ENCODE data around the gene ABTB1. TPM values are rescaled to one million over a fixed set of nuclear protein-coding genes. Genes with fewer than 3 reads are reported as not detected.

Gene ABTB1
- total RNA-seq, 2 donors from 2014 or later, result 27.7 to 28.9 TPM

- intact Hi-C loops (cut with DNase I), result no loop called here
- DNase-seq (ENCODE audit: low spot score), result peak; percentile 36
Observed at GRCh38 chr3:127711021-127711695, 38.4 kb downstream of the ABTB1 start.

- peak; percentile 70 for DNase-seq (ENCODE audit: low spot score)
- intact Hi-C loops (cut with DNase I), result no loop called here
Observed at GRCh38 chr3:127711896-127712295, 39.1 kb downstream of the ABTB1 start.

GRCh38 chr3:127712461-127712860 lies 39.7 kb downstream of the ABTB1 start:
- DNase-seq (ENCODE audit: low spot score), result peak; percentile 61
- intact Hi-C loops (cut with DNase I), result no loop called here

GRCh38 chr3:127712881-127713771 lies 40.4 kb downstream of the ABTB1 start:
- peak; percentile 50 for DNase-seq (ENCODE audit: low spot score)
- intact Hi-C loops (cut with DNase I), result no loop called here

GRCh38 chr3:127714125-127714571 lies 41.4 kb downstream of the ABTB1 start:
- intact Hi-C loops (cut with DNase I), result no loop called here
- peak; percentile 50 for DNase-seq (ENCODE audit: low spot score)

- intact Hi-C loops (cut with DNase I), result no loop called here
- DNase-seq (ENCODE audit: low spot score), result peak; percentile 54
Observed at GRCh38 chr3:127714866-127715265, 42.1 kb downstream of the ABTB1 start.

- DNase-seq (ENCODE audit: low spot score), result peak; percentile 66
- intact Hi-C loops (cut with DNase I), result no loop called here
Observed at GRCh38 chr3:127715532-127715931, 42.8 kb downstream of the ABTB1 start.

- DNase-seq (ENCODE audit: low spot score), result no peak
- intact Hi-C loops (cut with DNase I), result loop anchor here in 1 of 2 donors (1.0 kb wide), 1 partner anchor 11 kb away; no protein-coding TSS in a partner anchor
Observed at GRCh38 chr3:127716384-127716783, 43.6 kb downstream of the ABTB1 start.

GRCh38 chr3:127717357-127718244 lies 44.8 kb downstream of the ABTB1 start:
- DNase-seq (ENCODE audit: low spot score), result peak; percentile 41
- intact Hi-C loops (cut with DNase I), result no loop called here

- intact Hi-C loops (cut with DNase I), result no loop called here
Observed at GRCh38 chr3:127718245-127718915, 45.6 kb downstream of the ABTB1 start.

GRCh38 chr3:127718916-127719290 lies 46.2 kb downstream of the ABTB1 start:
- peak; percentile 58 for DNase-seq (ENCODE audit: low spot score)
- intact Hi-C loops (cut with DNase I), result no loop called here

More at GRCh38 chr3:127718245-127718915, 45.6 kb downstream of the ABTB1 start:
- DNase-seq (ENCODE audit: low spot score), result peak; percentile 11

- intact Hi-C loops (cut with DNase I), result no loop called here
- peak; percentile 35 for DNase-seq (ENCODE audit: low spot score)
Observed at GRCh38 chr3:127719369-127719768, 46.6 kb downstream of the ABTB1 start.

- no peak for DNase-seq (ENCODE audit: low spot score)
- intact Hi-C loops (cut with DNase I), result no loop called here
Observed at GRCh38 chr3:127720161-127720823, 47.5 kb downstream of the ABTB1 start.

- intact Hi-C loops (cut with DNase I), result no loop called here
- no peak for DNase-seq (ENCODE audit: low spot score)
Observed at GRCh38 chr3:127720985-127721935, 48.5 kb downstream of the ABTB1 start.

- DNase-seq (ENCODE audit: low spot score), result no peak
- intact Hi-C loops (cut with DNase I), result no loop called here
Observed at GRCh38 chr3:127722091-127722784, 49.5 kb downstream of the ABTB1 start.

- no peak for DNase-seq (ENCODE audit: low spot score)
Observed at GRCh38 chr3:127723011-127723567, 50.3 kb downstream of the ABTB1 start.

More at GRCh38 chr3:127723011-127723567, 50.3 kb downstream of the ABTB1 start:
- intact Hi-C loops (cut with DNase I), result no loop called here

All from posterior vena cava (tissue), 2 donors.